ENCODE results near the gene REV3L. TPM values are rescaled to one million over a fixed set of nuclear protein-coding genes. Genes with fewer than 3 reads are reported as not detected.
A peak's percentile ranks its signal among the peaks of the same experiment; 100 is the strongest.
"Not testable (repeated sequence)": the region's sequence is repeated elsewhere in the genome, so short reads cannot be mapped to it uniquely, and the experiment has no call there.

The REV3L gene
- total RNA-seq, 4 donors from 2014 or later = 40.7 to 84.1 (median 52.6) TPM

DNA sequence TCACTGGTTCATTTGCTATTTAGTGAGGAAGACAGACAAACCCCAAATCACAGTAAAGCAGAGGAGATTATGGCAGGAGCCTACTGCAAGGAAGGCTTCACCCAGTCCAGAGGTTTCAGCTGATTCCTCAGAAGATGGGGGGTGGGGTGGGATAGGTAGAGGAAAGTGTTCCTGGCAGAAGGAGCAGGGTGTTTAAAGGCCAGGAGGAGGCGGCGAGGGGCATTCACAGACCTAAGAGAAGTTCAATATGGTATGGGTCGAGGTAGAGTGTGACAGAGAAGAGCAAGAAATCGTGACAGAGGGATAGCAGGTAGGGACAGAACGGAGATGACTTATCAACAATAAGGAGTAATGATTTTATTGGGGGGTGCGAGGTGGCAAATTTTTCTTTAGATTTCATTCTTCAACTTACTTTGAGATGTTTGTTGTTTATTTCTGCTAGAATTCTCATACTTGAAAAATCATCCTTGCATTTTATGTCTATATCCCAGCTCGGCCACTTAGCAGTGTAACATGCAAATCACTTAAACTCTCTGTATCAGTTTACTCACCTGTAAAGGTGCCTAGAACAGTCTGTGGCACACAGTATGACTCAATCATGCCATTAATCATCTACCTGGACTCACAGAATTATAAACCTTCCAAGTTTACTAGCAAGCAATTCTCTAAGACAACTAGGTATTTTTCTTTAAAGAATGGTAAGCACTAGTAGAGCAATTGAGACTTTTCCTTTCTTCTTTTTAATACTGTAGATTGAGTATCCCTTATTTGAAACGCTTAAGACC, 176.7 kb downstream of the REV3L start:
- ATAC-seq = no peak
- peaks cover 6 to 66% of the 10 kb centered on the region in 2 donors for H3K36me3 ChIP-seq
- peaks cover 0 to 13% (median 0%) of the 10 kb centered on the region in 3 donors for H3K4me1 ChIP-seq
- TF ChIP-seq, protein P1, sequence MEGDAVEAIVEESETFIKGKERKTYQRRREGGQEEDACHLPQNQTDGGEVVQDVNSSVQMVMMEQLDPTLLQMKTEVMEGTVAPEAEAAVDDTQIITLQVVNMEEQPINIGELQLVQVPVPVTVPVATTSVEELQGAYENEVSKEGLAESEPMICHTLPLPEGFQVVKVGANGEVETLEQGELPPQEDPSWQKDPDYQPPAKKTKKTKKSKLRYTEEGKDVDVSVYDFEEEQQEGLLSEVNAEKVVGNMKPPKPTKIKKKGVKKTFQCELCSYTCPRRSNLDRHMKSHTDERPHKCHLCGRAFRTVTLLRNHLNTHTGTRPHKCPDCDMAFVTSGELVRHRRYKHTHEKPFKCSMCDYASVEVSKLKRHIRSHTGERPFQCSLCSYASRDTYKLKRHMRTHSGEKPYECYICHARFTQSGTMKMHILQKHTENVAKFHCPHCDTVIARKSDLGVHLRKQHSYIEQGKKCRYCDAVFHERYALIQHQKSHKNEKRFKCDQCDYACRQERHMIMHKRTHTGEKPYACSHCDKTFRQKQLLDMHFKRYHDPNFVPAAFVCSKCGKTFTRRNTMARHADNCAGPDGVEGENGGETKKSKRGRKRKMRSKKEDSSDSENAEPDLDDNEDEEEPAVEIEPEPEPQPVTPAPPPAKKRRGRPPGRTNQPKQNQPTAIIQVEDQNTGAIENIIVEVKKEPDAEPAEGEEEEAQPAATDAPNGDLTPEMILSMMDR (IDR thresholded peaks at IDR 0.05) = no peak
- TF ChIP-seq POLR2A (IDR thresholded peaks at IDR 0.05) (no peak), POLR2AphosphoS5 (IDR thresholded peaks at IDR 0.05) (no peak), EP300 (IDR thresholded peaks at IDR 0.05) (no peak)
- no peak overlapping the region for H3K4me3 ChIP-seq
- WGBS, 2 donors (ENCODE audit: low coverage in 1 of 2) = 89 to 91% methylated on average over 7 to 8 of the region's 8 CpGs
- peaks cover 0 to 1% (median 0%) of the 10 kb centered on the region in 3 donors for H3K9me3 ChIP-seq
- no peaks in the 10 kb centered on the region for H3K27me3 ChIP-seq
- H3K27ac ChIP-seq = no peak overlapping the region

DNA sequence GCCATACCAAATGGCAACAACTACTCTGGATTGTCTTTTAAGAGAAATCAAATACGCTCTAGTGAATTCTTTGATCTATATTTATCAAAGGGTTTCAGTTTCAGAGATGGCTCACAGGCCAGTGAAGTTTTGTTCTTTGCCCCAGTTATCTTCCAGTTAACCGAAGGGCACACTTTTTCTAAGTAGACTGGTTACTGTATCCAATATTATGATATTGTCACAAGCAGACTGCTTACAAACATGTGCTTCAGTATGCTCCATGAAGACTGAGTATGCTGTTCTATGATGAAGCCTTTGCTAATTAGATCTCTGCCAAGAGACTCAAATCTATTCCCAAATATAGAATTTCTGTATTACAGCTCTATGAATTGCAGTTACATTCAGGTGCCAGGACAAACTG, 181.1 kb downstream of the REV3L start:
- peak overlapping the region in 3 of 4 donors; percentile 38 to 70 (median 55) for H3K27ac ChIP-seq
- no peak overlapping the region for H3K4me3 ChIP-seq
- WGBS, 2 donors (ENCODE audit: low coverage in 1 of 2) = 23 to 29% methylated on average over 2 of the region's 2 CpGs
- H3K4me1 ChIP-seq = peaks cover 0 to 13% (median 0%) of the 10 kb centered on the region in 3 donors
- ATAC-seq = no peak
- TF ChIP-seq EP300 (IDR thresholded peaks at IDR 0.05) (no peak), POLR2AphosphoS5 (IDR thresholded peaks at IDR 0.05) (no peak)
- TF ChIP-seq, protein P1 (IDR thresholded peaks at IDR 0.05) = no peak
- H3K27me3 ChIP-seq = no peaks in the 10 kb centered on the region
- H3K36me3 ChIP-seq = peaks cover 0 to 39% of the 10 kb centered on the region in 2 donors
- H3K9me3 ChIP-seq = peaks cover 0 to 7% (median 0%) of the 10 kb centered on the region in 3 donors

DNA sequence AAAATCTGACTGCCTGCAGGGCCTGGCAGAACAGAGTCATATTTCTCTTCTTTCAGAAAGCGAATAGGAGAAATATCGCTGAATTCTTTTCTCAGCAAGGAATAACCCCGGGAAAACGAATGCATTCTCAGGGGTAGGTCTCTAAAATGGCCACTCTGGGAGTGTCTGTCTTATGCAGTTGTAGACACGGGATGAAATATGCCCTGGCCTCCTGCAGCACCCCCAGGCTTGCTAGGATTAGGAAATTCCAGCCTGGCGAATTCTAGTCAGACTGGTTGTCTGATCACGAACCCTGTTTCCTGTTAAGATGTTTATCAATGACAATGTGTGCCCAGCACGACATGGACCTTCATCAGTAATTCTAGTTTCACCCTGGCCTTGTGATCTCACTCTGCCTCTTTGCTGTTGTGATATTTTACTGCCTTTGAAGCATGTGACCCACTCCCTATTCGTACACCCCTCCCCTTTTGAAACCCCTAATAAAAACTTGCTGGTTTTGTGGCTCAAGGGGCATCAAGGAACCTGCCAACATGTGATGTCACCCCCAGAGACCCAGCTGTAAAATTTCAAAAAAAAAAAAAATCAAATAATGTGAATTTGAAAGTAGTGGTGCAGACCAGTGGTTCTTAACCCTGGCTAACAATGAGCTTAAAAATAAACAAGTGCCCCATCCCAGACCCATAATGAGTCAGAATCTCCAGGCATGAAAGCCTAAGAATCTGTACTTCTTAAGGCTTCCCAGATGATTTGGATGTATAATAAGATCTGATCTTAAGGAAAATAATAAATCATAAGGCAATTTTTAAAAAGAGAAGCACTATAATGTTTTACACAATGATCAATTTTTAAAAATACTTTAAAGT, 181.8 kb downstream of the REV3L start:
- Histone ChIP-seq H3K27ac (peak overlapping the region in 1 of 4 donors; percentile 70), H3K4me1 (peaks cover 0 to 13% (median 0%) of the 10 kb centered on the region in 3 donors), H3K36me3 (peaks cover 0 to 31% of the 10 kb centered on the region in 2 donors)
- H3K27me3 ChIP-seq, H3K9me3 ChIP-seq, H3K4me3 ChIP-seq, ATAC-seq: not testable (repeated sequence)
- 86% methylated on average over 9 of the region's 9 CpGs; no CpG with 5 or more reads in 1 of the 2 donors for WGBS, 2 donors (ENCODE audit: low coverage in 1 of 2)

DNA sequence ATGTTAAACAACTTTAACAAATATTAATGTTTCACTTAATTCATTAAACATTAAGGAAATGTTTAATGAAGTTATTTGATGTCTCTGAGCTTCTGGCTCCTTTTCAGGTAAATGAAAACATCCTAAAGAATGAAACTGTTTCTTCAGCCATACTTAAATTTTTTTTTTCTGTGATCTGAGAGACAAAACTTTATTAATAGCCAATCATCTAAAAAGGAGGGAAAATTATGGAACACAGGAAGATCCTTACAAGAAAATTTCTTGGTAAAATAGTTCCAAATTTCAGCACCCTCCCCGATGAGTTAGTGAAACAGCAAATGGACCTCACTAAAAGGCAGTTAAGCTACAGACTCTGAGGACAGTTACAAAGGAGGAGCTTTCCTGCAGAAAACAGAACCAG, 185.2 kb downstream of the REV3L start:
- Histone ChIP-seq H3K27ac (no peak overlapping the region), H3K27me3 (no peaks in the 10 kb centered on the region), H3K9me3 (peaks cover 0 to 7% (median 0%) of the 10 kb centered on the region in 3 donors), H3K4me3 (no peak overlapping the region), H3K36me3 (peaks cover 0 to 18% of the 10 kb centered on the region in 2 donors), H3K4me1 (peaks cover 0 to 12% (median 0%) of the 10 kb centered on the region in 3 donors)
- TF ChIP-seq POLR2AphosphoS5 (IDR thresholded peaks at IDR 0.05) (no peak), POLR2A (IDR thresholded peaks at IDR 0.05) (no peak), EP300 (IDR thresholded peaks at IDR 0.05) (no peak)
- TF ChIP-seq, protein P1 (IDR thresholded peaks at IDR 0.05) = no peak
- ATAC-seq = no peak
- WGBS, 2 donors (ENCODE audit: low coverage in 1 of 2) = 56 to 75% methylated on average over 1 of the region's 1 CpG

DNA sequence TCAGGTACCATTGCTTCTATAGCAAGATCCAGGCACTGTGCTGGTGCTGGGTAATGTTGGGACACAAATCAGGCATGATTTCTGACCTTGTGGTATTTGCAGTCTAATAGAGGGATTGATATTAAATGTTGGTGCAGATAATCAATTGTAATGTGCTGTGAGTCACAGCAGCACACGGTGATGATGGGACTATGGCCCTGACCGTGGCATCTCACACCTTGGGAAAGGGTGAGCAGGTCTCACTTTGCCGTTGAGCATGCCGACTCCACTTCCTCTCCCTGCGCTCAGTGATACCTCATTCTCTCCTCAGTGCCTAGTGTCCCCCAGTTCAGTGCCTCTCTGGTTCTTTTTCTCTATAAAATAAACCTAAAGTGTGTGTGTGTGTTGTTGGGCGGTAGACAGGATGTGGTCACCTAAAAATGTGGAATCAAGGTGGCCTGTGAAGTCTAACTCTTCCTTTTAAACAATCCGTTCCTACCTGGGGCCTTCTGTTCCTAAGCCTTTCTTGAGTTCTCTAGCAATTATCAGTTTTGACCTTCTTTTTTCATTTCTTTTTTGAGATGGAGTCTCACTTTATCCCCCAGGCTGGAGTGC, 188.5 kb downstream of the REV3L start:
- no peak for TF ChIP-seq POLR2A (IDR thresholded peaks at IDR 0.05)
- no peak for TF ChIP-seq EP300 (IDR thresholded peaks at IDR 0.05)
- no peak overlapping the region for H3K27ac ChIP-seq
- H3K4me3 ChIP-seq = no peak overlapping the region
- no peak for ATAC-seq
- no peaks in the 10 kb centered on the region for H3K36me3 ChIP-seq
- H3K9me3 ChIP-seq = no peaks in the 10 kb centered on the region
- no peaks in the 10 kb centered on the region for H3K4me1 ChIP-seq
- no peaks in the 10 kb centered on the region for H3K27me3 ChIP-seq
- 94 to 96% methylated on average over 4 to 7 of the region's 7 CpGs for WGBS, 2 donors (ENCODE audit: low coverage in 1 of 2)
